Suprapubic skin (tissue), 4 donors: ENCODE results near the gene PFKP.

Experiments
- POLR2A ChIP-seq, 2 donors: fragments of 450-650 bp; IDR thresholded peaks; one replicate each; pipeline ENCODE4 v1.6.1; 2017; ENCODE audit warnings: antibody characterized with exemption in 2 of 2, mild to moderate bottlenecking in 2 of 2, moderate library complexity in 2 of 2
- POLR2AphosphoS5 ChIP-seq, 3 donors: sonication (generic); formaldehyde crosslinking; IDR thresholded peaks; one replicate each; pipeline ENCODE4 v1.6.1; 2017; ENCODE audit warnings: antibody characterized with exemption in 3 of 3
- TF ChIP-seq, protein P1 (sequence below), 2 donors: fragments of 200-600 bp in 1 of 2; fragments of 450-650 bp in 1 of 2; sonication (generic) in 1 of 2; IDR thresholded peaks; one replicate each; pipeline ENCODE4 v1.5.1; 2016 to 2019; ENCODE audit warnings: antibody characterized with exemption in 2 of 2, mild to moderate bottlenecking in 1 of 2, moderate library complexity in 1 of 2

DNA sequence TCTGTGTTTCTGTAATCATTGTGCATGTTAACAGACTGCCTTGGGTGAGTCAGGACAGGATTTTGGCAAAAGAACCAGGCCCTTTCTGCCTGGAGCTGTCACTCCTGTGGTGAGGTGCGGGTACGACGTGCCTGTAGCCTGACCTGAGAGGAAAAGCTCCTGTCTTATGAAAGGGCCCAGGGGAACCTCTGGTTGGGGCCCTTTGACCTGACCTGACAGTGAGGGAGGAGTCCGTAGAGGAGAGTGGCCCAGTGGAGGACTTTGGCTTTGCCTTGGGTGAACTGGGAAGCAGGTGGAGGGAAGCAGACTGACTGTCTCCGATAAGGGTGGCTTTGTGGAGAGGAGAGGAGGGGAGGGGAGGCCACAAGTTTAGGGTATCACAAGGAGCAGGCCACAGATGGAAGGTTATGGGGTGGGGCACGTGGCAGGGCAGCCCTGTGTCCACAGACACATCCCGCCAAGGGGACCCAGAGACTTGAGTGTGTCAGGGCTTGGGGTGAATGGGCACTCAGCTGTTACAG lies 6.9 kb downstream of the PFKP start:
- TF ChIP-seq POLR2A (IDR thresholded peaks at IDR 0.05) (no peak), POLR2AphosphoS5 (IDR thresholded peaks at IDR 0.05) (no peak)
- TF ChIP-seq, protein P1, sequence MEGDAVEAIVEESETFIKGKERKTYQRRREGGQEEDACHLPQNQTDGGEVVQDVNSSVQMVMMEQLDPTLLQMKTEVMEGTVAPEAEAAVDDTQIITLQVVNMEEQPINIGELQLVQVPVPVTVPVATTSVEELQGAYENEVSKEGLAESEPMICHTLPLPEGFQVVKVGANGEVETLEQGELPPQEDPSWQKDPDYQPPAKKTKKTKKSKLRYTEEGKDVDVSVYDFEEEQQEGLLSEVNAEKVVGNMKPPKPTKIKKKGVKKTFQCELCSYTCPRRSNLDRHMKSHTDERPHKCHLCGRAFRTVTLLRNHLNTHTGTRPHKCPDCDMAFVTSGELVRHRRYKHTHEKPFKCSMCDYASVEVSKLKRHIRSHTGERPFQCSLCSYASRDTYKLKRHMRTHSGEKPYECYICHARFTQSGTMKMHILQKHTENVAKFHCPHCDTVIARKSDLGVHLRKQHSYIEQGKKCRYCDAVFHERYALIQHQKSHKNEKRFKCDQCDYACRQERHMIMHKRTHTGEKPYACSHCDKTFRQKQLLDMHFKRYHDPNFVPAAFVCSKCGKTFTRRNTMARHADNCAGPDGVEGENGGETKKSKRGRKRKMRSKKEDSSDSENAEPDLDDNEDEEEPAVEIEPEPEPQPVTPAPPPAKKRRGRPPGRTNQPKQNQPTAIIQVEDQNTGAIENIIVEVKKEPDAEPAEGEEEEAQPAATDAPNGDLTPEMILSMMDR (IDR thresholded peaks at IDR 0.05): no peak
